MM.1S (cell line): ENCODE results near the gene CCDC28A.

Source experiments
- EZH2phosphoT487 ChIP-seq: fragments of 300-600 bp; sonication (generic); IDR thresholded peaks from 2 replicates; pipeline ENCODE4 v1.6.1; 2018; ENCODE audit warnings: antibody characterized with exemption, low read length
- TF ChIP-seq, protein P1 (sequence below): fragments of 300-600 bp; sonication (generic); IDR thresholded peaks from 2 replicates; pipeline ENCODE4 v1.5.1; 2016; ENCODE audit warnings: antibody characterized with exemption, low read length, mixed read lengths

DNA sequence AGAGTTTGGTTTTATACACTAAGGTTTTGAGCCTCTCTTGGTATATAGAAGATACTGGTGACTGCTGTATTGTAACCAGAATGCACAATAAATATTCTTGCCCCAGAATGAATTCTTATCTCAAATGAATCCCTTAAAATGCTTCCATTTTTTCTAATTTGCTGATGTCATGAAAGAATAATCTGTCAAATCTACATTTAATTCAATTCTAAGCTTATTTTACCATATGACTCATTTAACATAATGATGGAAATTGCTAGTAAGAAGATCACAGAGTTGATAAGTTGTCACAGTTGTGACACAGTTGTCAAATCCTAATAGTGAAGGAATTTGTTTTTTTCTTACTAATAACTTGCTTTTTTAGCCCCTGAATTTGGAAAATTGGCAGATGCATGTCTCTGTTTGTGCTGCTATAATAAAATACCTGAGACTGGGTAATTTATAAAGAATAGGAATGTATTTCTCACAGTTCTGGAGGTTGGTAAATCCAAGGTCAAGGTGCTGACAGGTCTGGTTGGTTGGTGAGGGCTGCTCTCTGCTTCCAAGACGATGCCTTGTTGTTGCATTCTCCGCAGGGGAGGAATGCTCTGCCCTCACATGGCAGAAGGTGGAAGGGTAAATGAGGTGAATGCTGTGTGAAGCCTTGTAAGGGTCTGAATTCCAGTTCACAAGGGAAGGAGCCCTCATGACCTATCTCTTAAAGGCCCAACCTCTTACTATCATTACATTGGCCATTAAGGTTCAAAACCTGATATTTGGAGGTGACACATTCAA, 27.0 kb downstream of the CCDC28A start:
- TF ChIP-seq, protein P1, sequence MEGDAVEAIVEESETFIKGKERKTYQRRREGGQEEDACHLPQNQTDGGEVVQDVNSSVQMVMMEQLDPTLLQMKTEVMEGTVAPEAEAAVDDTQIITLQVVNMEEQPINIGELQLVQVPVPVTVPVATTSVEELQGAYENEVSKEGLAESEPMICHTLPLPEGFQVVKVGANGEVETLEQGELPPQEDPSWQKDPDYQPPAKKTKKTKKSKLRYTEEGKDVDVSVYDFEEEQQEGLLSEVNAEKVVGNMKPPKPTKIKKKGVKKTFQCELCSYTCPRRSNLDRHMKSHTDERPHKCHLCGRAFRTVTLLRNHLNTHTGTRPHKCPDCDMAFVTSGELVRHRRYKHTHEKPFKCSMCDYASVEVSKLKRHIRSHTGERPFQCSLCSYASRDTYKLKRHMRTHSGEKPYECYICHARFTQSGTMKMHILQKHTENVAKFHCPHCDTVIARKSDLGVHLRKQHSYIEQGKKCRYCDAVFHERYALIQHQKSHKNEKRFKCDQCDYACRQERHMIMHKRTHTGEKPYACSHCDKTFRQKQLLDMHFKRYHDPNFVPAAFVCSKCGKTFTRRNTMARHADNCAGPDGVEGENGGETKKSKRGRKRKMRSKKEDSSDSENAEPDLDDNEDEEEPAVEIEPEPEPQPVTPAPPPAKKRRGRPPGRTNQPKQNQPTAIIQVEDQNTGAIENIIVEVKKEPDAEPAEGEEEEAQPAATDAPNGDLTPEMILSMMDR: no peak
- no peak for TF ChIP-seq EZH2phosphoT487
